ENCODE data around the gene UGT8.

UGT8 gene

GRCh38 chr4:114692958-114693357, 94.4 kb downstream of the UGT8 start:
- Mint-ChIP-seq H3K27ac (no peak overlapping the region), H3K36me3 (ENCODE audit: low read depth) (no peaks in the 10 kb centered on the region), H3K4me3 (no peak overlapping the region), H3K4me1 (ENCODE audit: low read depth) (peaks cover 8% of the 10 kb centered on the region), H3K27me3 (ENCODE audit: low read depth) (peaks cover 8% of the 10 kb centered on the region), H3K9me3 (no peaks in the 10 kb centered on the region)

- H3K4me3 Mint-ChIP-seq: no peak overlapping the region
- no peaks in the 10 kb centered on the region for H3K9me3 Mint-ChIP-seq
- H3K4me1 Mint-ChIP-seq (ENCODE audit: low read depth): peaks cover 8% of the 10 kb centered on the region
- H3K27me3 Mint-ChIP-seq (ENCODE audit: low read depth): peaks cover 3% of the 10 kb centered on the region
- no peaks in the 10 kb centered on the region for H3K36me3 Mint-ChIP-seq (ENCODE audit: low read depth)
- no peak overlapping the region for H3K27ac Mint-ChIP-seq
Measured at GRCh38 chr4:114694770-114695169, 96.2 kb downstream of the UGT8 start.

- Mint-ChIP-seq H3K4me3 (no peak overlapping the region), H3K4me1 (ENCODE audit: low read depth) (no peaks in the 10 kb centered on the region), H3K36me3 (ENCODE audit: low read depth) (no peaks in the 10 kb centered on the region), H3K27ac (no peak overlapping the region), H3K9me3 (no peaks in the 10 kb centered on the region), H3K27me3 (ENCODE audit: low read depth) (peaks cover 3% of the 10 kb centered on the region)
Measured at GRCh38 chr4:114698231-114698630, 99.6 kb downstream of the UGT8 start.

- no peaks in the 10 kb centered on the region for H3K4me1 Mint-ChIP-seq (ENCODE audit: low read depth)
- no peaks in the 10 kb centered on the region for H3K36me3 Mint-ChIP-seq (ENCODE audit: low read depth)
- H3K27me3 Mint-ChIP-seq (ENCODE audit: low read depth): no peaks in the 10 kb centered on the region
- no peak overlapping the region for H3K27ac Mint-ChIP-seq
- H3K9me3 Mint-ChIP-seq: no peaks in the 10 kb centered on the region
- H3K4me3 Mint-ChIP-seq: no peak overlapping the region
Measured at GRCh38 chr4:114701491-114701890, 102.9 kb downstream of the UGT8 start.

GRCh38 chr4:114717432-114717831, 118.8 kb downstream of the UGT8 start:
- Mint-ChIP-seq H3K4me3 (no peak overlapping the region), H3K4me1 (ENCODE audit: low read depth) (no peaks in the 10 kb centered on the region), H3K9me3 (no peaks in the 10 kb centered on the region), H3K27ac (no peak overlapping the region), H3K27me3 (ENCODE audit: low read depth) (peaks cover 3% of the 10 kb centered on the region), H3K36me3 (ENCODE audit: low read depth) (no peaks in the 10 kb centered on the region)

GRCh38 chr4:114725066-114725465, 126.5 kb downstream of the UGT8 start:
- H3K27ac Mint-ChIP-seq: no peak overlapping the region
- no peak overlapping the region for H3K4me3 Mint-ChIP-seq
- H3K9me3 Mint-ChIP-seq: no peaks in the 10 kb centered on the region
- no peaks in the 10 kb centered on the region for H3K27me3 Mint-ChIP-seq (ENCODE audit: low read depth)
- H3K36me3 Mint-ChIP-seq (ENCODE audit: low read depth): no peaks in the 10 kb centered on the region
- H3K4me1 Mint-ChIP-seq (ENCODE audit: low read depth): no peaks in the 10 kb centered on the region

GRCh38 chr4:114727461-114727860, 128.9 kb downstream of the UGT8 start:
- H3K9me3 Mint-ChIP-seq: no peaks in the 10 kb centered on the region
- H3K27me3 Mint-ChIP-seq (ENCODE audit: low read depth): no peaks in the 10 kb centered on the region

More at GRCh38 chr4:114727461-114727860, 128.9 kb downstream of the UGT8 start:
- Mint-ChIP-seq H3K4me3 (no peak overlapping the region), H3K4me1 (ENCODE audit: low read depth) (no peaks in the 10 kb centered on the region), H3K27ac (no peak overlapping the region), H3K36me3 (ENCODE audit: low read depth) (no peaks in the 10 kb centered on the region)
